Ecto neural progenitor cell (in vitro differentiated cells): ENCODE results near the gene HS3ST4.
"Not testable (repeated sequence)": the region's sequence is repeated elsewhere in the genome, so short reads cannot be mapped to it uniquely, and the experiment has no call there.

Experiments
- DNase-seq: peaks from one replicate; pipeline ENCODE4 v3.0.0-alpha.2; 2018; ENCODE audit warnings: low spot score

The HS3ST4 gene

DNA sequence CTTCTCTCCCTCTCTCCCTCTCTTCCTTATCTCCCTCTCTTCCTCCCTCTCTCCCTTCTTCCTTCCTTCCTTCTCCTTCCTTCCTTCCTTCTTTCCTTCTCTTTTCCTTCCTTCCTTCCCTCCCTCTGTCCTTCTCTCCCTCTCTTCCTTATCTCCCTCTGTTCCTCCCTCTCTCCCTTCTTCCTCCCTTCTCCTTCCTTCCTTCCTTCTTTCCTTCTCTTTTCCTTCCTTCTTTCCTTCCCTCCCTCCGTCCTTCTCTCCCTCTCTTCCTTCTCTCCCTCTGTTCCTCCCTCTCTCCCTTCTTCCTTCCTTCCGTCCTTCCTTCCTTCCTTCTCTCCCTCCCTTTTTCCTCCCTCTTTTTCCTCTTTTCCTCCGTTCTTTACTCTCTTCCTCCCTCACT lies 38.6 kb downstream of the HS3ST4 start:
- DNase-seq = no peak

DNA sequence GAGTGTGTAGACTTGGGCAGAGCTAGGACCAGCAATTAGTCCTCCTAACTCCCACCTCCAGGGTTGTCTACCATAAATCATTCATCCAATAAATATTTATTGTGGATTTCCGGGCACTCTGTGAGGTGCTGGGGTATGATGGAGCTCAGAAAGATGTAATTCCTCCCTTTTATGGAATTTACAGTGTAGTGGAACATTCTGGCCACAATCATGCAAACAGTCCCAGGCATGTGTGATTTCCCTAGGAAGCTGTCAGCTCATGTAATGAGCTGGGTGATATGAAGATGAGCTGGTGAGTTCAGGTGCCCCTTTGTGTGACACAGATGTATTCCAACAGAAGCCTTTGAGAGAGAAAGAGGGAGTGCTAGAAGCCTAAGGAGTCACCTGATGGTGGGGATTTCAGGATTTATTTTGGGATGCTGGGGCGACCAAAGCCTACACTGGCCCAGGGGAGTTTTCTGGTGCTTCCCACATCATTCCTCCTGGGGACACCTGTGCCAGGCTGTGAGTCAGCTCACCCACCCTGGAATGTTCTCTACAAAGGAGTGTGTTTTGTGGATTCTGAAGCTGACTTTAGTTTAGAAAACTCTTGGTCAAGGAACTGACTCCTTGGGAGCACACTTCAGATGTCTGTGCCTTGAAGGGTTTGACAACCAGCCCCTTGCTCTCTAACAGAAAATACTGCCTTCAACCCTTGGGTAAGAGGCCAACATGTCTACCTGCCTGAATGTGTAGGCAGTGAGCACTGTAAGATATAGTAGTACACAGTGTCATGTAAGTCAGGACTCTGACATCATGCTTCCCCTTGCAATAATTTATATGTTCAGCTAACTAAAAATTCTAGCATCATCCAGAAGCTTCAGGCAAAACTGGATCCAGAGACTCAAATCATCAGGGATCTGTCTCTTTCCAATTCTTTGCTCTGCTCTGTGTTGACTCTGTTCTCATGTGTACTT lies 42.9 kb downstream of the HS3ST4 start:
- DNase-seq = no peak

GRCh38 chr16:25735645-25736044 lies 43.9 kb downstream of the HS3ST4 start:
- DNase-seq = no peak

GRCh38 chr16:25747160-25747758 lies 55.5 kb downstream of the HS3ST4 start:
- DNase-seq = peak; percentile 63

DNA sequence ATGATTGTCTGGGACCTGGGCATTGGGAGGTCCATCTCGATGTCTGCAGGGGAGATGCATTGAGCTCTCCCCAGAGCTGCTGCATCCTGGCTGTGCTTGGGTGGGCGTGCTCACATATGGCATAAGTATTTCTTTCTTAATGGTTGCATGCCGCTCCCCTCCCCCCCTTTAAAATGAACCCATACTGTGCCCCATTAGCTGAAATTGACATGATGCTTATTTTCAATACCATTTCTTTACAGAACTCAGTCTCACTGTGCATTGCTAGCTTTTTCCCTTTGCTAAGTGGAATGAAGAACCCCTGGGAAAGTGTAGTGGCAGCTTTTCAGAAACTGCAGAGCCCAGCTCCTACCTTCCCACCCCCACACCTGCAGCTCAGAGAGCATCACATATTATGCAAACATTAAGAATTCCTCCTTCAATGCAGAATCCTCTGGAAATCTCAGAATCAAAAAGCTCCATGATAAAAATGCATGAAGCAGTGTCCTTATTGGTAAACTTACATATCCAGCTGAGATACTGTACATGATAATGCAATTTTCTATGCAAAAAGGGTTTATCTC lies 56.4 kb downstream of the HS3ST4 start:
- no peak for DNase-seq

DNA sequence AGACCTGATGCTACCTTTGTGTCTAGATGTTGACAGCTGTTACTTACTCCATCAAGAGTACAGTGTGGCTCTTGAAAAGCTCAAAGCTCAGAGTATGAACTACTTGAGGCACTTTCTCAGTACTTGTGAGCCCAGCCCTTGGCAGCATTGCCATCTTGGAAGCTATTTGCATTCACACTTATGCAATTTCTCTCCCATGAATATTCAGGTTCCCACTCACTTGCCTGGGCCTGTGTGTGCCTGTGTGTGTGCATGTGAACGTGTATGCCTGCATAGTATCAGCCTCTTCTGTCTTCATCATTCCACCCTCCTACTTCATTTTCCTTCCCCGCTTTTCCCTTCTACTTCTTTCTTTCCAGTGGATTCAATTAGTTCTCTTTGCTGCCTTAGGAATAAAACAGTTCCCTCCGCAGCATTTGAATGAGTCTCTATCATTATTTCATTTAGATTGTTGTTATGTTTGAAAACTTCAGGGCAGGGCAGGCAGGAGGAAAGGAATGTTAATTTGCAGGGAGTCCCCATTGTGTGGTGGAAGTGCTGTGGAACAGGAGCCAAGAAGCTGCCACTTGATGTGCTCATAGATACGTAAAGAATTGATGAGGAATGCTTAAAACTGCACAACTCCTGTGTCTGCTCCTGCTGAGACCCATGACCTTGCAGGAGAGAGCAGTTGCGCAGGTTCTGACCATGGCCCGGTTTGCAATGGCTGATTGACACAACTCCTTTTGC lies 58.9 kb downstream of the HS3ST4 start:
- no peak for DNase-seq

DNA sequence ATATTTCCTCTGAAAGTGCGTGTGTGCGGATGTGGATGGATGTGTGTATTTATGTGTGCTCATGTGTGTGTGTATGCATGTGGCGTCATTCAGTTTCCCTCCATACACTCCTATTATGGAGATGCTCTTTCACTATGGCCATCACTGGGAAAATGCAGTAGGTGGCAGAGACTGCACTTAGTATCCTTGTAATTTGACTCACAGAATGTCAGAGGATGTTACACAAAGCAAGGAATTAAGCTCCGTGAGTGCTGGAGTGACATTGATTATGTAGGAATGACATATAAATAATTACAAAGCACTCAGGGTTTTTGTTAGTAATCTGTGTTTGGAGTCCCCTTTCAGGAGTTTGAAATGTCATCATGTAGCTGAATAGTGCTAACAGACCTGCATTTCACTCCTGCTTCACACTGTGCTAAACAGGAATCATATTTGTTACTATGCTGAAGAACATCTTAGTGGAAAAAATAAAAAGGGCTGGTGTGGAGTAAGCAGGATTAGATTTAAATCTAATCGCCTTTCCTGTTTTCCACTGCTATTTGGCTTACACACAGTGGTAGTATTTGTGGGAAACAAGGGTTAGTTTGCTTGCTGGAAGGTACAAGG lies 59.6 kb downstream of the HS3ST4 start:
- DNase-seq = no peak

DNA sequence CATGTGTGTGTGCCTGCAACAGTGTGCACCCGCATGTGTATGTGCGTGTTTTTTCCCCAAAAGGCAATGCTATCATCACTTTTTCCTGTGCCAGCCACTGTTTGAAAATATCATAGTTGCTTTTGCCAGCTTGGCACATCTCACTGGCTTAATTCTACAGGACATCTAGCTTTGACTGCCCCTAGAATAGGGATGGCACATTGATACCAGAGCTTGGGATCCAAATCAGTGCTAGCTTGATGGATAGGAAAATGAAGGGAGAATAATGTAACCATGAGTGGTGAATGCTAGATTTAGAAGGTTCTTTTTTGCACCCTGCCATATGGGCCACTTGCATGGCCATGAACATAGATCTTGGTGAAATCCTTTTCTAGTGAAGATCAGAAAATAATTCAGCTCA lies 72.7 kb downstream of the HS3ST4 start:
- DNase-seq = no peak

DNA sequence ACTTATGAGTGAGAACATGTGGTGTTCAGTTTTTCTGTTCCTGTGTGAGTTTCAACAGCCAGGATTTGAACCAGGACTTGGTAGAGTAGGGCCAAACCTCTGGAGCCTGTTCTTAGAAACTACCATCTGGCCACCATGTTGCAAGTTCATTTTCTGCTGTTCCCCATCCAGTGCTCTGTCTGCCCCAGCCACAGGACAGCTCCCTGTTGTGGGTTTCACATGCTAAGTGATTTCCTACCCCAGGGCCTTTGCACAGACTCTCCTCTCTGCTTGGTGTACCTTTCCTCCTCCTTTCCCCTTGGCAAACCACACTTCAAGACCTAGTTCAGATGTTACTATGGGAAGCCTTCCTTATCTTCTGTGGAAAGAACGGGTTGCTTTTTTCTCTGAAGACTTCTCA lies 79.5 kb downstream of the HS3ST4 start:
- DNase-seq = no peak

- no peak for DNase-seq
These were observed 80.2 kb downstream of the HS3ST4 start for GRCh38 chr16:25771812-25772568.

DNA sequence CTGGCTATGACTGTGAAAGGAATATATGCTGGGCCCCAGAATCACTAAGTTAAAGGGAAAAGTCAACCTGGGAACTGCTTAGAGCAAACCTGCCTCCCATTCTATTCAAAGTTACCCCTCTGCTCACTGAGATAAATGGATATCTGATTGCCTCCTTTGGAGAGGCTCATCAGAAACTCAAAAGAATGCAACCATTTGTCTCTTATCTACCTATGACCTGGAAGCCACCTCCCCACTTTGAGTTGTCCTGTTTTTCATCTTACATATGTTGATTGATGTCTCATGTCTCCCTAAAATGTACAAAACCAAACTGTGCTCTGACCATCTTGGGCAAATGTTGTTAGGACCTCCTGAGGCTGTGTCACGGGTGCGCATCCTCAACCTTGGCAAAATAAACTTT lies 84.5 kb downstream of the HS3ST4 start:
- DNase-seq = not testable (repeated sequence)

- no peak for DNase-seq
These were observed 91.5 kb downstream of the HS3ST4 start for GRCh38 chr16:25783226-25783625.

DNA sequence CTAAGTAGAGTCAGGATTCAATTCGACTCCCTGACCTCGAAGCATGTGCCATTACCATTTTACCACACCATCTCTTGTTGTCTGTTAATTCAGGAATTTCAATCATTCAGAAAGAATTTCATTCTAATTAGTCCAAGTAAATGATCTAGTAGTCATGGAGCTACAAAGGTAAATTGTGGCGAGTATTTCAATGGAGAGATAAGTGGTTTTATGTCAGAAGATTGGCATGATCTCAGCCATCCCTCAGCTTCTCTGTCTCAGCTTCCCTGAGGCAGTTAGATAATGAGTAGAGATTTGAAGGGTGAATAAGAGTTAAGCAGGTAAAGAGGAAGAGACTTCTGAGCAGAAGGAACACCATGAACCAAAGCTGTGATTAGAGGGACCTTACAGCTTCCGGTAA lies 93.6 kb downstream of the HS3ST4 start:
- no peak for DNase-seq

- DNase-seq = no peak
These were observed 95.0 kb downstream of the HS3ST4 start for GRCh38 chr16:25786748-25787147.

DNA sequence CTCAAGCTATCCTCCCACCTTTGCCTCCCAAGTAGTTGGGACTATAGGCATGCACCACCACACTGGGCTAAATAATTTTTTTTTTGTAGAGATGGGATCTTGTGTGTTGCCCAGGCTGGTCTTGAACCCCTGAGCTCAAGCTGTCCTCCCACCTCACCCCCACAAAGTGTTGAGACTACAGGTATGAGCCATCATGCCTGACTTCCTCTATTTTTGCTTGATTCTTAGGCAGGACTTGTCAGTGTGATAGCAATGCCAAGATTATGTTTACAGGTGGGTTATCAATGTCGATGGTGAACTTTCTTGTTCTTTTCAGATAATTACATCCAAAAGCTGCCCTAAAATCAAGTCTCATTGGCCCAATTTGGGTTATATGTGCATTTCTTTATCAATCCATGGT lies 96.9 kb downstream of the HS3ST4 start:
- DNase-seq = no peak

- DNase-seq = no peak
These were observed 104.5 kb downstream of the HS3ST4 start for GRCh38 chr16:25796239-25796638.

DNA sequence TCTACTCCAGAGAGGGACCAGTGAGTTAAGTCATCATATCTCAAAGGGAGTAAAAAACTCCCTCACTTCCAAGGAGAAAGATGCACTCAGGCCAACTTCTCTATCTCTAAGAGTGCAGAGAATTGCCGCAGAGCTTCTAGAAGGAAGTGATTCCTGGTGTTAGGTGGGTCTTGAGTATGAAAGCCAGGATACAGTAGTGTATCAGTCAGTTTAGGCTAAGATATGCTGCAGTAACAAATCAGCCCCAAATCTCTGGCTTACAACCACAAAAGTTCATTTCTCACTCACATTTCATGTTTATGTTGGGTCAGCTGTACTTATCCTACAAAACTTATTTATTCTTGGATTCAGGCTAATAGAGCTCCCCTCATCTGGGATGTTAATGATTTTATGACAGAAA lies 106.3 kb downstream of the HS3ST4 start:
- no peak for DNase-seq

DNA sequence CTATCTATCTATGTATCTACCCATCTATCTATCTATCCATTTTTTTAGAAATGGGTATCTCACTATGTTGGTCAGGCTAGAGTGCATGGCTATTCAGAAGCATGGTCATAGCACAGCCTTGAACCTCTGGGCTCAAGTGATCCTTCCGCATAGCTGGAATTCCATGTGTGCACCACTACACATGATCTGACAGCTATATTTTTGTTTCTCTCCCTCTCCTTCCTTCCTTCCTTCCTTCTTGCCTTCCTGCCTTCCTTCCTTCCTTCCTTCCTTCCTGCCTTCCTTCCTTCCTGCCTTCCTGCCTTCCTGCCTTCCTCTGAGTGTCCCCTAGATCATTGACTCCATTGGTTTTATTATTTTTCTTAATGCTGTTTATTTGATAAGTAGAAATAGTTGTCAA lies 108.1 kb downstream of the HS3ST4 start:
- DNase-seq = no peak

DNA sequence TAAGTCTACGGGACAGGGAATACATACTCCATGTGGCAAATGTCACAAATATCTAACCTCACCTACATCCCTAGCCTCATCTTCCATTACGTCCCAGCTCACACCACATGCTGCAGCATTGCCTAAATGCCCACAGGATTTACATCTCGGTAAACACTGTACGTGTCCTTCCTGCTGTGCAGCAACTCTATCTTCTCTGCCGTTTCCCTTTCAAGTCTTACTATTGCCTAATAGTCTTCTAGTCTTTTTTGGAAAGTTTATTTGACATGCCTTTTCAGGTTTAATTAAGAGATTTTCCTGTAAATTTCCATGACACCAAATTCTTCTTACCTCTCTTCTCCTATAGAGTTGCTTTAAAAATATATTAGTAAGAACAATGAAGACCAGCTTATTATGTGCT lies 120.5 kb downstream of the HS3ST4 start:
- no peak for DNase-seq

DNA sequence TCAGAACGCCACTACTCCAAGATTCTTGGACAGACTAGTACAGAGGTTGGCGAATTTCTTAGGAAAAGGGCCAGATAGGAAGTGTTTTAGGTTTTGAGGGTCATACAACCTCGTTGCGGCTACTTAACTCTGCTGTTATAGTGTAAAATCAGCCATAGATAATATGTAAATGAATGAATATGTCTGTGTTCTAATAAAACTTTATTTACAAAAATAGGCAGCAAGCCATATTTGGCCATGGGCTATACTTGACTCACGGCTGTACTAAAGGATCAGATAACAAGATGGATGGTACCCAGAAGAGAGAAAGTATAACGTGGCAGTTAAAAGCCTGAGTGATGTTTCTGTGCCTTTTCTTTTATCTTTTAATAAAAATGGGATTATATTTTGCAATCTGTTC lies 125.5 kb downstream of the HS3ST4 start:
- DNase-seq = no peak

- DNase-seq = no peak
These were observed 126.1 kb downstream of the HS3ST4 start for GRCh38 chr16:25817876-25818275.
